Measurements from ENCODE around the gene NT5M. TPM values are rescaled to one million over a fixed set of nuclear protein-coding genes. Genes with fewer than 3 reads are reported as not detected.

The NT5M gene
- total and polyA plus RNA-seq, 2 donors, result 6.0 to 7.3 TPM

DNA sequence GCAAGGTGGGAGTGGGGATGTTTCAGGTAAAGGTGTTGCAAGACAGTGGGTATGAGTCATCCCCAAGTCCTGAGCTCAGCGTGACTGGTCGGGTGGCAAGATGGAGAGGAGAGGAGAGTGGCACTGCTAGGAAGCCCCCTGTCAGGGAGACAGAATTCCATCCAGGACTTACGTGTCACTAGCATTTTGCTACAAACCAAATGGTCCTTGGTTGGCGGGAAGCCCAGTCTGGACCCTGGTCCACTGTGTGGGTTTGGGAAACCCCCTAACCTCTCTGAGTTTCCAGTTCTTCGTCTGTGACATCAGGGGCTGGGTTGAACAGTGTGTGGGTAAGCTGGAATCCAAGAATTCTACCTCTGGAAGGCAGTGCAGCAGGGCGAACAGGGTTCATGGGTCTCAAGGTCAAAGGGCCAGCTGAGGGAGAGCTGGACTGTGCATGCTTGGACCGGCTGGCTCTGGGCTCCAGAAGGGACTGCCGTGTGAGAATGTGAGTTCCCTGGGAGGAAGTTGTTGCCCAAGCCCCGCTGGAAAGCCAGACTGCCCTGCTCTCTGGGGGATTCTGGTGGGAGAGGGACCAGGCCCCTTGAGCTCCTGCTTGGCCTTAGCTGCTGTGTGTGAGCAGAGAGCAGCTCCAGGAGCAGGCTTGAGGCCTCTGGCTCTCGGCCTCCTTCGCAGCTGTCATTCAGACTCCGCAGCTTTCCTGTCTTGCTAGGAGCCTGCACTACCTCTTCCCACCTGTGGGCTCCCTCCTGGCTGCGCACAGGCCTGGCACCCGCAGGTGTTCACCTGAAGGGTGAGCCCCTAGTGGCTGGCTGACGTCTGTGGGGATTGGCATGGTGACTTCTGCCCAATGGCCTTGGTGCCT is 84.6 kb downstream of the NT5M start:
- WGBS, result 83% methylated on average over 15 of the region's 15 CpGs
- Histone ChIP-seq H3K27me3 (ENCODE audit: control insufficient read depth in 2 of 2, insufficient read depth in 1 of 2, low read length in 1 of 2) (peaks cover 0 to 2% of the 10 kb centered on the region in 2 donors), H3K4me1 (ENCODE audit: control insufficient read depth in 2 of 2, insufficient read depth in 2 of 2, low read length in 2 of 2) (peaks cover 9 to 42% of the 10 kb centered on the region in 2 donors), H3K4me3 (ENCODE audit: low read length in 2 of 2) (no peak overlapping the region), H3K27ac (ENCODE audit: low read depth in 1 of 2, low read length in 1 of 2) (no peak overlapping the region), H3K9me3 (ENCODE audit: control insufficient read depth in 2 of 2, insufficient read depth in 1 of 2, low read length in 1 of 2) (peaks cover 0 to 7% of the 10 kb centered on the region in 2 donors), H3K36me3 (ENCODE audit: control insufficient read depth in 2 of 2, insufficient read depth in 2 of 2, low read length in 1 of 2) (no peaks in the 10 kb centered on the region)
- peak in 1 of 9 donors; percentile 41 for DNase-seq (ENCODE audit: low read depth in 6 of 9, low spot score in 9 of 9)

DNA sequence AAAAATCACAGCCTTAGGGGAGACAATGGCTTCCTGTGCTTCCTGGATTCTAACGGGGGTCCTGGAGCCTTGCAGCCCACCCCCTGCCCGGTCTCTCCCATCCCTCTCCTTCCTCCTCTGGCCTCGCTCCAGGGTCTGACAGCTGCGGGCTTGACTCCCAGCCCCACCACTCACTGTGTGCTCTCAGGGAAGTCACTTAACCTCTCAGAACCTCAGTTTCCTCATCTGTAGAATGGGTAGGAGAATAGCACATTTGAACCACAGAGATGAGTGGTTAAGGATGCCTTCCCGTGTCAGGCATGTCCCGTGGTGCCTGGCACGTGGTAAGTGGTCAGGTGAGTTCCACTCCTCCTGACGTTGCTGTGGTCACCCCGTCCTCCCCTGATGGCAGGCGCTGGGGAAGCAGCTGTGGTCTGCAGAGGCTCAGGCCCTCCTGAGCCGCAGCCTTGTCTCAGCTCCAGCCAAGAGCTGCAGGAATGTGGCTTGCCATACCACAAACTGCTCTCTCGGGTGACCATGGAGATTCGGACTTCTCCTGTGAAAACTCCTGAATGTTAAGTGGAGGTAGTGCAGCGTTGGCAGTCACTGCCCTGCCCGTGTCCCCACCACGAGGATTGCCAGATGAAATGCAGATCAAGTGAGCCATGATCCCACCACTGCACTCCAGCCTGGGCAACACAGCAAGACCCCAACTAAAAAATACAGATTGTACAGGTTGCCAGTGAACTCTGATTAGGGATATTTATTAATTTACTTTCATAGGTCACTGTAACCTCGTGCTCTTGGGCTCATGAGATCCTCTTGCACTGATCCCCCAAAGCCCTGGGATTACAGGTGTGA is 85.7 kb downstream of the NT5M start:
- H3K9me3 ChIP-seq (ENCODE audit: control insufficient read depth in 2 of 2, insufficient read depth in 1 of 2, low read length in 1 of 2), result peaks cover 0 to 7% of the 10 kb centered on the region in 2 donors
- 93% methylated on average over 17 of the region's 17 CpGs for WGBS
- peaks cover 9 to 50% of the 10 kb centered on the region in 2 donors for H3K4me1 ChIP-seq (ENCODE audit: control insufficient read depth in 2 of 2, insufficient read depth in 2 of 2, low read length in 2 of 2)
- no peak overlapping the region for H3K27ac ChIP-seq (ENCODE audit: low read depth in 1 of 2, low read length in 1 of 2)
- H3K36me3 ChIP-seq (ENCODE audit: control insufficient read depth in 2 of 2, insufficient read depth in 2 of 2, low read length in 1 of 2), result no peaks in the 10 kb centered on the region
- H3K27me3 ChIP-seq (ENCODE audit: control insufficient read depth in 2 of 2, insufficient read depth in 1 of 2, low read length in 1 of 2), result peaks cover 0 to 4% of the 10 kb centered on the region in 2 donors
- no peak for DNase-seq (ENCODE audit: low read depth in 6 of 9, low spot score in 9 of 9)
- no peak overlapping the region for H3K4me3 ChIP-seq (ENCODE audit: low read length in 2 of 2)

DNA sequence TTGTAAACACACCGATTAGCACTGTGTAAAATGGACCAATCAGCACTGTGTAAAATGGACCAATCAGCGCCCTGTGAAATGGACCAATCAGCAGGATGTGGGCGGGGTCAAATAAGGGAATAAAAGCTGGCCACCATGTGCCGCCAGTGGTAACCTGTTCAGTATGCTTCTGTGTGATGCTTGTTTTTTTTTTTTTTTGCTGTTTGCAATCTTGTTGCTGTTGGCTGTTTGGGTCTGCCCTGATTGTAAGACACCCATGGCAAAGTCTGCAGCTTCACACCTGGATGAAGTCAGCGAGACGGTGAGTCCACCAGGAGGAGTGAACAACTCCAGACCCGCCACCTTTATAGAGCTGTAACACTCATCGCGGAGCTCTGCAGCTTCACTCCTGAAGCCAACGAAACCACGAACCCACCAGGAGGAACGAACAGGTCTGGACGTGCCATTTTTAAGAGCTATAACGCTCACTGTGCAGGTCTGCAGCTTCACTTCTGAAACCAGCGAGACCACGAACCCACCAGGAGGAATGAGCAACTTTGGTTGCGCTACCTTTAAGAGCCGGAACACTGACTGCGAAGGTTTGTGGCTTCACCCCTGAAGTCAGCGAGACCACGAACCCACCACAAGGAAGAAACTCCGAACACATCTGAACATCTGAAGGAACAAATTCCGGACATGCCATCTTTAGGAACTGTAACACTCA is 88.6 kb downstream of the NT5M start:
- peaks cover 5 to 53% of the 10 kb centered on the region in 2 donors for H3K4me1 ChIP-seq (ENCODE audit: control insufficient read depth in 2 of 2, insufficient read depth in 2 of 2, low read length in 2 of 2)
- H3K4me3 ChIP-seq (ENCODE audit: low read length in 2 of 2), result peak overlapping the region; percentile 8 to 28
- H3K9me3 ChIP-seq (ENCODE audit: control insufficient read depth in 2 of 2, insufficient read depth in 1 of 2, low read length in 1 of 2), result peaks cover 4 to 20% of the 10 kb centered on the region in 2 donors
- peaks cover 0 to 6% of the 10 kb centered on the region in 2 donors for H3K27me3 ChIP-seq (ENCODE audit: control insufficient read depth in 2 of 2, insufficient read depth in 1 of 2, low read length in 1 of 2)
- DNase-seq (ENCODE audit: low read depth in 6 of 9, low spot score in 9 of 9), result peak in 2 of 9 donors; percentile 38 to 75
- H3K36me3 ChIP-seq (ENCODE audit: control insufficient read depth in 2 of 2, insufficient read depth in 2 of 2, low read length in 1 of 2), result no peaks in the 10 kb centered on the region
- peak overlapping the region; percentile 3 to 55 for H3K27ac ChIP-seq (ENCODE audit: low read depth in 1 of 2, low read length in 1 of 2)
- WGBS, result 19% methylated on average over 23 of the region's 23 CpGs

DNA sequence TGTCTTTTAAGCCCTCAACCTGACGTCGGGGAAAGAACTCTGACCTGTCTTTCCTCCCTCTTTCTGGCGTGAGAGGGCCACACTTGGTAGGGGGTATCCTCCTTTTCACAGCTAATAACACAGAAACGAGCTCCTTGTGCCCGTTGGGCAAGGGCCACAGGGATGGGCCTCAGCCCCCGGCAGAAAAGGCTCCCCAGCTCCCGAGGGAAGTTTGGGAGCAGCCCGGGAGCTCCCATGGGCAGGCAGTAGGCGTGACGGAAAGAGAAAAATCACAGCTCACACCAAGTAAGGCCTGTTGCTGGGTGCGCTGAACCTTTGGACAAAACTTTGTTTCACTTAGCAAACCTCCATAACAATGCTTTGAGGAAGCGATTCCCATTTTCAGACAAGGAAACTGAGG is 90.8 kb downstream of the NT5M start:
- H3K36me3 ChIP-seq (ENCODE audit: control insufficient read depth in 2 of 2, insufficient read depth in 2 of 2, low read length in 1 of 2), result no peaks in the 10 kb centered on the region
- H3K27ac ChIP-seq (ENCODE audit: low read depth in 1 of 2, low read length in 1 of 2), result no peak overlapping the region
- H3K9me3 ChIP-seq (ENCODE audit: control insufficient read depth in 2 of 2, insufficient read depth in 1 of 2, low read length in 1 of 2), result peaks cover 4 to 20% of the 10 kb centered on the region in 2 donors
- peaks cover 0 to 6% of the 10 kb centered on the region in 2 donors for H3K27me3 ChIP-seq (ENCODE audit: control insufficient read depth in 2 of 2, insufficient read depth in 1 of 2, low read length in 1 of 2)
- DNase-seq (ENCODE audit: low read depth in 6 of 9, low spot score in 9 of 9), result no peak
- no peak overlapping the region for H3K4me3 ChIP-seq (ENCODE audit: low read length in 2 of 2)
- peaks cover 7 to 59% of the 10 kb centered on the region in 2 donors for H3K4me1 ChIP-seq (ENCODE audit: control insufficient read depth in 2 of 2, insufficient read depth in 2 of 2, low read length in 2 of 2)
- WGBS, result 96% methylated on average over 12 of the region's 12 CpGs

DNA sequence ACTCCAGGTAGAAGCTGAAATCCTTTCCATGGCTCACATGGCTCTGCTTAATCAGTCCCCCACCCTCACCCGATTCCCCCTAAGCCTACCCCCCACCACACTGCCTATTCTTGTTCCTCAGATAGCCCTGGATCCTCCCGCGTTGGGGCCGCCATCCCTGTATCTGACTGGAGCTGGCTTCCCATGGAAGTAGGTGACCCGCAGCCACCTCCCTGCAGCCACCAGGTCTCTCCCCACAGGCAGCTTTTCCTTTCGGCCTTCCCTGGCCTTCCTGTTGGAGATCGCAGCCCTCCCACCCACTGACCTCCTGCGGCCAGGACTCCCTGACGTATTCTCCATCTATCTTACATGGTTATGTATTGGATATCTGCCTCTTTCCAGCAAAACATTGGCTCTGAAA is 91.3 kb downstream of the NT5M start:
- Histone ChIP-seq H3K9me3 (ENCODE audit: control insufficient read depth in 2 of 2, insufficient read depth in 1 of 2, low read length in 1 of 2) (peaks cover 4 to 17% of the 10 kb centered on the region in 2 donors), H3K4me1 (ENCODE audit: control insufficient read depth in 2 of 2, insufficient read depth in 2 of 2, low read length in 2 of 2) (peaks cover 11 to 64% of the 10 kb centered on the region in 2 donors), H3K36me3 (ENCODE audit: control insufficient read depth in 2 of 2, insufficient read depth in 2 of 2, low read length in 1 of 2) (no peaks in the 10 kb centered on the region), H3K27me3 (ENCODE audit: control insufficient read depth in 2 of 2, insufficient read depth in 1 of 2, low read length in 1 of 2) (peaks cover 0 to 6% of the 10 kb centered on the region in 2 donors), H3K27ac (ENCODE audit: low read depth in 1 of 2, low read length in 1 of 2) (no peak overlapping the region), H3K4me3 (ENCODE audit: low read length in 2 of 2) (no peak overlapping the region)
- DNase-seq (ENCODE audit: low read depth in 6 of 9, low spot score in 9 of 9), result no peak
- WGBS, result 97% methylated on average over 9 of the region's 9 CpGs

DNA sequence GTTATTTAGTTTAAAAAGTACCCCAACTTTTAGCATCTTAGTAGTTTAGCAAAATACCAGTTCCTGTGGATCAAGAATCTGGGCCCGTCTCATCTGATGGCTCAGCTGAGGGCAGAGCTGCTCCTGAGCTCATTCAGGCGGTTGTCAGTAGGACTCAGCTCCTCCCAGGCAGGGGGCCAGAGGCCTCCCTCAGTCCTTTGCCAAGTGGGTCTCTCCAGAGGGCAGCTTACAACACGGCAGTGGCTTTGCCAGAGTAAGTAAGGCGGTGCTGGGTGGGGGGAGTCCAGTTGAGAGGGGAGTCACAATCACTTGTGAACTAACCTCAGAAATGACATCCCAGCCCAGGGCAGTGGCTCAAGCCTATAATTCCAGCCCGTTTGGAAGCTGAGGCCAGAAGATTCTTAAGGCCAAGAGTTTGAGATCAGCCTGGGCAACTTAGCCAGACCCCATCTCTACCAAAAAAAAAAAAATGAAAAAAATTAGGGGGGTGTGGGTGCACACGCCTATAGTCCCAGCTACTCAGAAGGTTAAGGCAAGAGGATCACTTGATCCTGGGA is 92.2 kb downstream of the NT5M start:
- Histone ChIP-seq H3K4me1 (ENCODE audit: control insufficient read depth in 2 of 2, insufficient read depth in 2 of 2, low read length in 2 of 2) (peaks cover 17 to 72% of the 10 kb centered on the region in 2 donors), H3K27me3 (ENCODE audit: control insufficient read depth in 2 of 2, insufficient read depth in 1 of 2, low read length in 1 of 2) (peaks cover 0 to 6% of the 10 kb centered on the region in 2 donors), H3K4me3 (ENCODE audit: low read length in 2 of 2) (no peak overlapping the region), H3K27ac (ENCODE audit: low read depth in 1 of 2, low read length in 1 of 2) (no peak overlapping the region), H3K36me3 (ENCODE audit: control insufficient read depth in 2 of 2, insufficient read depth in 2 of 2, low read length in 1 of 2) (no peaks in the 10 kb centered on the region), H3K9me3 (ENCODE audit: control insufficient read depth in 2 of 2, insufficient read depth in 1 of 2, low read length in 1 of 2) (peaks cover 4 to 17% of the 10 kb centered on the region in 2 donors)
- 94% methylated on average over 6 of the region's 6 CpGs for WGBS
- DNase-seq (ENCODE audit: low read depth in 6 of 9, low spot score in 9 of 9), result no peak

DNA sequence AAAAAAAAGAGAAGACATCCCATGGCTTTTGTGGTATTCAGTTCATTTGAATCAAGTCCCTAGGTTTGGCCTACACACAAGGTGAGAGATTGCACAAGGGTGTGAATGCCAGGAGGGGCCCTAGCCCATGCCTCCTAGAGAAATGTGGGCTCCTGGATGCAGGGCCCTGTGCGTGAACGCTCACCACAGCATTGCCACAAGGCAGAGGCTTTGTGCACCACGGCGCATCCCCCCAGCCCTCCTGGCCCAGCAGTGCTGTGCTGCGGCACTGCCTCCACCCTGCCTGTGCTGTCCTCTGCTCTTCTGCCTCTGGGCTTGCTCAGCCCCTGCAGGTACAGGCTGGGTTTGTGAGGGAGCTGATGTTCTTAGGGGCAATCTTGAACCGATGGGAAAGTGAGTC is 92.7 kb downstream of the NT5M start:
- Histone ChIP-seq H3K36me3 (ENCODE audit: control insufficient read depth in 2 of 2, insufficient read depth in 2 of 2, low read length in 1 of 2) (no peaks in the 10 kb centered on the region), H3K4me3 (ENCODE audit: low read length in 2 of 2) (no peak overlapping the region), H3K27ac (ENCODE audit: low read depth in 1 of 2, low read length in 1 of 2) (no peak overlapping the region), H3K4me1 (ENCODE audit: control insufficient read depth in 2 of 2, insufficient read depth in 2 of 2, low read length in 2 of 2) (peaks cover 22 to 78% of the 10 kb centered on the region in 2 donors), H3K9me3 (ENCODE audit: control insufficient read depth in 2 of 2, insufficient read depth in 1 of 2, low read length in 1 of 2) (peaks cover 4 to 17% of the 10 kb centered on the region in 2 donors), H3K27me3 (ENCODE audit: control insufficient read depth in 2 of 2, insufficient read depth in 1 of 2, low read length in 1 of 2) (peaks cover 0 to 6% of the 10 kb centered on the region in 2 donors)
- DNase-seq (ENCODE audit: low read depth in 6 of 9, low spot score in 9 of 9), result no peak
- 90% methylated on average over 6 of the region's 6 CpGs for WGBS

Data from thymus (tissue), 11 donors.